Erythroblast (primary cell): ENCODE results near the gene CDHR3.

Experiments used
- GATA1 ChIP-seq: IDR thresholded peaks from 2 replicates; pipeline ENCODE4 v1.6.1; 2011; ENCODE audit warnings: low read depth, mild to moderate bottlenecking, control low read depth, low read length, moderate library complexity
- POLR2A ChIP-seq: IDR thresholded peaks from 2 replicates; pipeline ENCODE4 v1.6.1; 2011; ENCODE audit warnings: mild to moderate bottlenecking, low read length

DNA sequence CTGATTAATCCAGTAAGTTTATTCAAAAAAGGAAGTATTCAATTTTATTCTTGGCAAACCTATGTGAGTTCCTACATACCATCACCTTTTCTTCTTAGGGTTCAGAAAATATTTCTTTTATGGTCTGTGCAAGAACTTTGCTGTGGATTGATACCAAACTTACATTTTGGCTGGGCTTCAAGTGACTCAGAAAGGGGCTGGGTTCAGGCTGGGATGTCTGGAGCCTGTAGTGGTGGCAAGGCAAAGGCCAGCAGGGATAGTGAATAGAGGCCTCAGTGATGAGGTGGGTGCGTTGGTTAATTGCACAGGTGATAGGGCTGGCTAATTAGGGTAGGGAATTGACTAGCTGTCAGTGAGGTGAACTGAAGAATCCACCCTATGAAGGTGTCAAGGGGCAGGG lies 46.5 kb upstream of the CDHR3 start:
- TF ChIP-seq POLR2A = no peak
- no peak for TF ChIP-seq GATA1
